Glomerular visceral epithelial cell (primary cell): Measurements from ENCODE around the gene KEAP1.

Experiments
- DNase-seq: peaks from one replicate; pipeline ENCODE4 v3.0.0-alpha.2; 2016; ENCODE audit errors: extremely low spot score

The KEAP1 gene

DNA sequence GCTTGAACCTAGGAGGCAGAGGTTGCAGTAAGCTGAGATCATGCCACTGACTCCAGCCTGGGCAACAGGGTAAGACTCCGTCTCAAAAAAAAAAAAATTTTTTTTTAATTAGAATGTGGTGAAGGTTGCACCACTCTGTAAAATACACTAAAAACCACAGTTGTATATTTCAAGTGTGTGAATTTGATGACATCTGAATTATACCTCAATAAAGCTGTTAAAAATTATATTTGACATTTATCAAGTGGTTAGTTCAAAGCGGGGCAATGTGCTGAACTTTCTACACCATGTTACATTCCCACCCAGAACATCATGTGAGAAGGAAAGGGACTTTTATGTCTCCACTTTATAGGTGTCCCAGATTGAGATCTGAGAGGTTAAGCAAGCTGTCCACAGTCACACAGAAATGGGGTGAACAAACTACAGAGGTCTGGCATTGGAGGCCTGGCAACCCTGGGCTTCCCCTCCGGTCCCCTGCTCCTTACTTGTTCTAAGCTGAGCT lies 20.0 kb upstream of the KEAP1 start:
- no peak for DNase-seq

DNA sequence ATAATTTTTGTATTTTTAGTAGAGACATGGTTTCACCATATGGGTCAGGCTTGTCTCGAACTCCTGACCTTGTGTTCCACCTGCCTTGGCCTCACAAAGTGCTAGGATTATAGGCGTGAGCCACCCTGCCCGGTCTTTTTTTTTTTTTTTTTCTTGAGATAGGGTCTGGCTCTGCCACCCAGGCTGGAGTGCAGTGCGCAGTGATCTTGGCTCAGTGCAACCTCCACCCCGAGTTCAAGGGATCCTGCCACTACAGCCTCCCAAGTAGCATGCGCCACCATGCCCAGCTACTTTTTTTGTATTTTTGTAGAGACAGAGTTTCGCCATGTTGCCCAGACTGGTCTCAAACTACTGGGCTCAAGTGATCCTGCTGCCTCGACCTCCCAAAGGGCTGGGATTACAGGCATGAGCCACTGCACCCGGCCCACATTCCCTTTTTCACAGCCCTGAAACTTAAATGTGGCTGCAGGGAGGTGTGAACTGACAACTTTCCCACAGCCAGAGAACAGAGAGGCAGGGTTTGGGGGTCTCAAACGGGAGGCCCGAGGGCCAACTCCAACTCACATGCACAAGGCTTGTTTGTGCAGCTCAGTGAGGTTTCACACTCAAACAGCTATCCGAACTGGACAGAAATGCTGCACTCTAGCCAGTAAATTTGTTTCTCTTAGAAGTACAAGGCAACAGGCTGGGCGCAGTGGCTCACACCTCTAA lies 18.5 kb upstream of the KEAP1 start:
- no peak for DNase-seq

DNA sequence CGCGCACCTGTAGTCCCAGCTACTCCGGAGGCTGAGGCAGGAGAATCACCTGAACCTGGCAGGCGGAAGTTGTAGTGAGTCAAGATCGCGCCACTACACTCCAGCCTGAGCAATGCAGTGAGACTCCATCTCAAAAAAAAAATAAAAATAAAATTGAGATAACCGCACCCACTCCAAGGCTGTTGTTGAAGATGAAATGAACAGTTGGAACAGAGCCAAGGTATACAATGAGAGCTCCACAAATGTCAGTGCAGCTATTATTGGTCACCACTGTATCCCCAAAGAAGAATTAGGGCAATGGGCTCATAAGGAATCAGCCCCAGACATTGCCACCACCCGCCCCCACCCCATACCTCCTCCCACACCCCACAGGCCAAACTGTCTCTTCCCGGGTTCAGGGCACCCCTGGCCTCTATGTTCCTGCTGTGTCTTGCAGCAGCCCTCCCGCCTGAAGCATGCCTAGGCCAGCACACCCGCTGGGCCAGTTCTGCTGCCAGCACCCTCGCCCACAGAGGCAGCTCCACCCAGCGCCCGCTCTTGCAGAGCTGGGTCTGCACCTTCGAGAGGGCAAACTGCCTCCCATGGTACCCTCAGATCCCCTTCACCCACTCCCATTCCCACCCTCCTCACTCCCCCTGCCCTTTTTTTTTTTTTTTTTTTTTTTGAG lies 17.6 kb upstream of the KEAP1 start:
- no peak for DNase-seq

DNA sequence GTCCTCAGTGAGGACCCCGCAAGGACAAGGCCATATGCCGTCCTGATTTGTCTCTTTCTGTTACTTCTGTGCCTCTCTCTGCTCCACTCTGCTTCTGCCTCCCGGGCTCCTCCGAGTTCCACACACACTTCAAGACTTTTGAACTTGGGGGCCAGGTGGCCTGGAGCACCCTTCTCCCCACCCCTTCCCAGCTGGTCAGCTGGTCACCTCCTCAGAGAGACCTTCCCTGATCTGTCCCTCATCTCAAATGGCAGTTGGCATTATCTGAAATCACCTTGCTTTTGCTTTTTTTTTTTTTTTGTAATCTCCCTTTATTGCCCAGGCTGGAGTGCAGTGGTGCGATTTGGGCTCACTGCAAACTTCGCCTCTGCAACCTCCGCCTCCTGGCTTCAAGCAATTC lies 16.3 kb upstream of the KEAP1 start:
- no peak for DNase-seq

DNA sequence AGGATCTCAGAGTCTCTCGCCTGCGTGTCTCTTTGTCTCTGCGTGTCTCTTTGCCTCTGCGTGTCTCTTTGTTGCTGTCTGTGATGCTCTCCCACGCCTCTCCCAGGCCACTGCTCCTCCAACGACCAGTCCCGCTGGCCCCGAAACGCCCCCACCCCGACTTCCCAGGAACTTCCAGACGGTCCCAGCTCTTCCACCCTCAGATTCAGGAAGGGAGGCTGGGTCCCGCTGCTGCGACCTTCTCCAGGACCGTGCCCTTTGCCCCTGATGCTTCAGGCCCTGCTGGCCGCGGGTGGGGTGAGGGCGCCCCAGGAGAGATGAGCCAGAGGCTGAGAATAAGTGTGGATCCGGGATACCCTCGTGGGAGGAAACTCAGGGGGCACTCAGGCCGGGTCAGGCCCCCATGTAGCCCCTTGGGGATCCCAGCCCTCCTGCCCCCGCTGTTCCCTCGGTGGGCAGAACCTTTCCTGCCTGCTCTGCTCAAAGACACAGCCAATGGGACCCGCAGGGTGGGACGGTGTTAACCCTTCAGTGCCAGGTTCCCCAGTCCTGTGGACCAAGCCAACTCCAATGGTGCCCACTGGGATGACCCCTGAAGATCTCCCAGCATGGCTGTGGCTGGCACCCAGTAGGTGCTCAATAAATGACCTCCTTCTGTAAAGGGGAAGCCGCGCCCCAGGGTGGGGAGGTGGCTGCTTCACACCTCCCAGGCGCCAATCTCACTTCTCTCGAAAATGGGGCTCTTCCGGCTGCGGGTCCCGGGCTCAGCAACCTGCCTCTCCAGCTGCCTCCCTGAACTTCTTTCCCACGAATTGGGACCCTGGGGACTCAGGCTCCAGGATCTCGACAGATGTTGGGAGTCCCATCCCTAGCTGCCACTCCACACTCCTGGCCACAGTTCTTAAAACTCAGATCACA lies 15.5 kb upstream of the KEAP1 start:
- no peak for DNase-seq

DNA sequence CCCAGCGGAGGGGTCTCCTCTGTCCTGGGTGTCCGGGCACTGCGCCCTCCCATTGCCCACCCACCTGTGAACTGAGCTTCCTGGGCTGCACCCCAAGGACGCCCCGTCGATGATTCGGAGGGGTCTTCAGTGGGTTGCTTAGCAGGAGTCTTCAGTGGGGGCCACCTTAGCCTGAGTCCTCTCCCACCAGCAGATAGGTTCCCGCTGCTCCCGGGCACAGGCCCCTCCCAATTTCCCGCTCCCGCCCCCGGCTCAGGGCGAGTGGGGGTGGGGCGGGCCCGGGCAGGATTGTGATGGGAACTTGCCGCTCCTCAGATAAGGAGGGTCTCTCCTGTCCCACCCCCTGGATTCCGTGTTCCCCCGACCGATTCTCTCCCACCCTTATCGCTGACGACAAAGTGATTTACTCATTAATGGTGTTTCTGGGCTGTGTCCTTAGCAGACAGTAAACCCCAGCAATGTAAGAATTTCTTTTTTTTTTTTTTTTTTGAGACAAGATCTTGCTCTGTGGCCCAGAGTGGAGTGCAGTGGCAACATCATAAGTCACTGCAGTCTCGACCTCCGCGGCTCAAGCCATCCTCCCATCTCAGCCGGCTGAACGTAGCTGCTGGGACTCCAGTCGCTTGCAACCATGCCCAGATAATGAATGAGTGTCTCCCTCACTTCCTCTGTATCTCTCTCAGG lies 14.7 kb upstream of the KEAP1 start:
- DNase-seq, result no peak

DNA sequence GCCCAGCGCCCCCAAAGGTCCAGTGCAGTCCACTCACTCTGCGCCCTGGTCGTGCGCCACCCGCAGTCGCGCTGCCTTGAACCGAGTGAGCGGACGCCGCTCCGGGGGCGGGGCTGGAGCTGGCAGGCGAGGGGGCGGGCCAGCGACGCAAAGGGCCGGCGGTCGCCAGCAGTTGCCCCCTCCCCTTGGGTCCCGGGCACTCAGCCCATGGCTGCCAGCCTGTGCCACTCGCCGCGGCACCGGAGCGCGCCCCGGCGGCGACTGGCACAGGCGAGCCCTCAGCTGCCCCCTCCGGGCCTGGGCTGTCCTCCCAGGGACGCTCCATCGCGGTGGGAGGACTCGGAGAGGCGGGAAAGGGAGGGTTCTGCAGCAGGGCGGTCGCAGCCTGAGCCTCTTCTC lies 14.2 kb upstream of the KEAP1 start, which contains the start of gene S1PR5:
Gene S1PR5, minus strand, starts transcription at position 87 of the 399 bp plus-strand sequence. CDS start 2,436 bp downstream, outside the sequence.
- no peak for DNase-seq

DNA sequence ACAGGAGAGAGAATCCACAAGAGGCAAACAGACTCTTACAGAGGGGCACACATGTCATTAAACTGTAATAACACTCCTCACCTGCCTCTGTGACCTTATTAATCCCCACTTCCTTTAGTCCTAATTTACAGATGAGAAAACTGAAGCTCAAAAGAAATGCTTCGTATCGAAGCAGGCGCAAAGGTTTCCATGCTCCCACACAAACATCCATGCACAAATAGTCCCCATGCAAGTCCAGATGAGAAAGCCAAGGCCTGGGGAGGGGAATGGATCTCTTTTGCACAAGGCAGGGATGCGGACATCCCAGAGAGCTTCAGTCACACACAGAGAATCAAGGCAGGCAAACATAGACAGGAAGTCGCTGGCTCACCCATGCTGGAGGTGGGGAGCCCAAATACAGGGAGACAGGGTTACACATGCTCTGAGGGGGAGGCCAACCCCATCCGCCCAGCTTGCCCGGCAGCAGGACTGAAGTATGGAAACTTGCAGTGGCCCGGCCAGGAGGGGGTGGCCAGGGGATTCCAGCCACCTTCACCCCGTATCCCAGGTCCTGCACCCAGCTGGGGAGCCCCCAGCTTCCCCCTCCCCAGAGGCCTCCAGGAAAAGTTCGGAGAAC lies 13.6 kb upstream of the KEAP1 start:
- no peak for DNase-seq

DNA sequence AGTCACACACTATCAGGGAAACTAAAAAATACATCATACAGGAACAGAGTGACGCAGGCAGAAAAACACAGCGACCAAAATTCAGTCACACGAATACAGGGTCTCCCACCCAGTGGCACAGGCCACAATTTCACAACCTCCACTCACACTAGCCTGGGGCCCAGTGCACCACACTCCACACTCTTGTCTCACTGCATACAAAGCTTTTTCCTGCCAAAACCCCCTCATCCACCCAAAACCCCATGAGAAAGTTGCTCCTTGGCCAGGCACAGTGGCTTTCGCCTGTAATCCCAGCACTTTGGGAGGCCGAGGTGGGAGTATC lies 12.9 kb upstream of the KEAP1 start:
- DNase-seq, result no peak

DNA sequence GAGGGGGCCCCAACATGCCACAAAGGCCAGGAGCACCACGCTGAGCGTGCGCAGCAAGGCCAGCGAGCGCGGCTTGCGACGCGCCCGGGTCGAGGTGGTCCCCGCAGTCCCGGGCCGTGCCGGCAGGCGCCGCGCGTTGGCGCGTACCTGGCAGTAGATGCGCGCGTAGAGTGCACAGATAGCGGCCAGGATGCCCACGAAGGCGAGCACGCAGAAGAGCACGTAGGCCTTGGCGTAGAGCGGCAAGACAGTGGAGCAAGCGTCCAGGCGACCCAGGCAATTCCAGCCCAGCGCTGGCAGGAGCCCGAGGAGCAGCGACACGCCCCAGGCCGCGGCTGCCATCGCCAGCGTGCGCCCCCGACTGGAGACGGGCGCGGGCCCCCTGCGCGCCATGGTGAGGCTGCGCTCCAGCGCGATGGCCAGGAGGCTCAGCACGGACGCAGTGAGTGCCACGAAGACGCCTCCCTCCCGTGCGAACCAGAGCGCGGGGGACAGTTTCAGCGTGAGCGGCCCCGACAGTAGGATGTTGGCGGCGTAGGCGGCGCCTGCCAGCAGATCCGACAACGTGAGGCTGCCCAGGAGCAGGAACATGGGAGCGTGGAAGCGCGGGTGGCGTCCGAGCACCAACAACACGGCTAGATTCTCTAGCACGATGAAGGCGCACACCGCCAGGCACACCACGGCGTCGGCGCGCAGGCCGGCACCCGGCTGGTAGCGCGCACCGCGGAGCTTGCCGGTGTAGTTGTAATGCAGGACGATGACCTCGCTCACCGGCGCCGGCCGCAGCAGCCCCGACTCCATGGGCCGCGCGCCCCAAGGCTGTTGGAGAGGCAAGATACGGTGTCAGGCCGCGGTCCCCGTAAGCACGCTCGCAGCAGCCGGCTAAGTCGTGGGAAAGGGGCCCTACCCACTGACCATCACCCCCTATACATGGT lies 11.3 kb upstream of the KEAP1 start:
- no peak for DNase-seq

DNA sequence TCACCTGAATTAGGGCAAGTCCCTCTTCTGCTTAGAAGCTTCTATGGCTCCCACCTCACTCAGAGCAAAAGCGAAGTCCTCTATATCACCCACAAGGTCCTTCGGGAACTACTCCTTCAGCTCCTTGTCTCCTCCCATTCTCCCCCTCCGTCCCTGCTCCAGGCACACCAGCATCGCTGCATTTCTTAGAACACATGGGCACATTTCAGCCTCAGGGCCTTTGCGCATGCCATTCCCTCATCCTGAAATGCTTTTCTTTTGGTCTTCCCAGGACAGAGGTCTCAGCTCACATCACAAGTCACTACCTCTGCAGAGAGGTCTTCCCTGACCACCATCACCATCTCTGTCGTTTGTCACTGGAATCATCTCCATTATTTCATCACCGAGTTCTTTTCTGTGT lies 10.1 kb upstream of the KEAP1 start:
- no peak for DNase-seq

DNA sequence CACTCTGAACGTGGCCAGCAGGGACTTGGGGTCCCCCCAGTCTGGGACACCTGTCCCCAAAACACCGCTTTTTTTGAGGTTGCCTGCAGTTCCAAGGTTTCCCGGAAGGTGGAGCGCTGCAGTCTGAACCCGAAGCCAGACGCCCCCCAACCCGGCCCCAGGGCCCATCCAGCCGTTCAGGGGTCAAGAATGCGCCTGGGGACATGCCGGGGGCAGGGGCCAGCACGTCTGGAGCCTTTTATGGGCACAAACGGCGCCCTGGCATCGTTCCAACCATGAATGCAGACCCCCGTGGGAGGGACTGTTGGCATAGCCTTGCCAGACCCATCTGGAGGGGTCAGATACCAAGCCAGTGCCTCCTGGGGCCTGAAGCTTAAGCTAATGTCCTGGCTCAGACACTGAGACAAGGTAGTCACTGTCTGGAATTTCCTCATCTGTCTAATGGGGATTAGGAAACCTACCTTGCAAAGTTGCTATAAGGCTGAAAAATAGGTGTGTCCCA lies 7.2 kb upstream of the KEAP1 start:
- no peak for DNase-seq

DNA sequence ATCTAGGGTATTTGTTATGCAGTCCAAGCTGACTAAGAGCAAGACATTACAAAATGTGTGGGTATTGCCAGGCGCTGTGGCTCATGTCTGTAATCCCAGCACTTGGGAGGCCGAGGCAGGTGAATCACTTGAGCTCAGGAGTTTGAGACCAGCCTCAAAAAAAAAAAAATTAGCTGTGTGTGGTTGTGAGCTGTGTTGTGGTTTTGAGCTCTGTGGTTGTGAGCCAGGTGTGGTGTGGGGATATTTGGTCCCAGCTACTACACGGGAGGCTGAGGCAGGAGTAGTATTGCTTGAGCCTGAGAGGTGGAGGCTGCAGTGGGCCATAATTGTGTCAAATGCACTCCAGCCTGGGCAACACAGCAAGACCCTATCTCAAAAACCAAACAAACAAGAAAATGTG lies 5.6 kb upstream of the KEAP1 start:
- DNase-seq, result peak; percentile 25

DNA sequence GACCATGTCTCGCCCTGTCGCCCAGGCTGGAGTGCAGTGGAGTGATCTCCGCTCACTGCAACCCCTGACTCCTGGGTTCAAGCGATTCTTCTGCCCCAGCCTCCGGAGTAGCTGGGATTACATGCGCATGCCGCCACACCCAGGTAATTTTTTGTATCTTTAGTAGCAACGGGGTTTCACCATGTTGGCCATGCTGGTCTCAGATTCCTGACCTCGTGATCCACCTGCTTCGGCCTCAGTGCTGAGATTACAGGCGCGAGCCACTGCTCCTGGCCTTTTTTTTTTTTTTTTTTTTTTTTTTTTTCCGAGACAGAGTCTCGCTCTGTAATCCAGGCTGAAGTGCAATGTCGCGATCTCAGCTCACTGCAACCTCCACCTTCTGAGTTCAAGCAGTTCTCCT lies 4.9 kb upstream of the KEAP1 start:
- DNase-seq, result no peak

DNA sequence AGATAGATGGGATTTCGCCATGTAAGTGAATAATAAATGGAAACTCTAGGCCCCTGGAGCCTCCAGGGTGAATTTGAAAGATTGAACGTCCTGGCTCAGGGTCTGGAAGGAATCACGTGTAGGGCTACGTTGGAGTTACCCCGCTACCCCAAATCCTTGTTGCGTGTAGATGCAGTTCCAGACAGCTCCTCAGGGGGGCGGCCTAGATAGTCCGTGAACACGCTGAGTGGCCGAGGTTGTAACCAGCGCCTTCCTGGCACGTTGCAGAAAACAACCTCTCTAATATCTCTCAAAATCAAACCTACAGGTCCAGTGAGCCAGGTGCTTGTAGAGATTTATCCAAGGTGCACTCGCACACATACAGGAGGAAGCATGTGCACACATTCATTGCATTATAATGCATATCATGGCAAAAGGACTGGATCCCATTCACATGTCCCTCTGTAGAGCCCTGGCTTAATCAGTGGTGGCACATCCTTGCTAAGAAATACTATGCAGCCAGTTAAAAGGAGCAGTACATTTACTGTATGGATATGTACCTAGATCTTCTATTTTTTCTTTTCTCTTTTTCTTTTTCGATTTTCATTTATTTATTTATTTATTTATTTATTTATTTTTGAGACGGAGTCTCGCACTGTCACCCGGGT lies 2.5 kb upstream of the KEAP1 start:
- DNase-seq, result peak; percentile 44

DNA sequence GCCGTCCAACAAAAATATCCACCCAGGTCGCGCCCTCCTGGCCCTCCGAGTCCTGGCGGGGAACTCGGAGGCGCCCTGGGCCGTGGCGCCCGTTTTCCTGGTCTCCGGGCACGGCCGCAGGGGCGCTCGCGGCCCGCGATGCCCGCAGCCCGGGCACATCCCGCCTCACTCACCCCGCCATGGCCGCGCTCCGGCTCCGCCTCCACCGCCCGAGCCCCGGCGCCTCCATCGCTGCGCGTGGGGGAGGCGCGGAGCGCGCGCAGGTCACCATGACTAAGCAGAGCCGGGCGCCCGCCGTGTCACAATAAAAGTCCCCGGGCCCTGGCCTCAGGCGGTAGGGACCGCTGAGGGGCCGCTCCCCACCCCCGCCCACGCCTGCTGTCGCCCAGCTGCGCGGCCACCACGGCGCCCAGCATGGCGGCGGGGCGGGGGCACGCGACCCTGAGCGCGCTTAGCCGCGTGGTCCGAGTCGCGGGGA lies 593 bp downstream of the KEAP1 start:
- DNase-seq, result peak; percentile 94

DNA sequence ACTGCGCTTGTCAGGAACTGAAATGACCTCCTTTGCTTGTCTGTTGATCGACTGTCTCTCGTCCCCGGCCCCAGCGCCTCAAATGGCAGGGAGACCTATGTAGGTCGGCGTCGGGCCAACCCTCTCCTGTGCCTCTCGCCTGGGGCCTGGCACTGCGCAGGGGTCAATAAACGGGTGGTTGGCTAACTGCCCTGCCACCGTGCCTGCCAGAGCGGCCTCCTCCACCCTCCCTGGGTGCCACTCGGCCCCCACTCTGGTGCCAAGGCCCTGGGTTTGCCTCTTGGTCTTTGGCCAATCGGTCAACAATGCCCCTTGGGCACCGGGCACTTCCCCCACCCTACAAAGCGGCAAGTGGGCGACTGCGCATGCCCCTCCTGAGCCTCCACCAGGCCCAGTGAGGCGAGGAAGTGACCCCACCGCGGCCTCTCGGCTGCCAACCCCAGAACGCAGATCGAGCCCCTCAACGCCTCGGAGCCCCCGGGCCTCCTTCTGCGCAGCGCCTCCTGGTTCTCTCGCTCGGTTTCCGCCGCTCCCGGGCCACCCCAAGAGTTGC lies 1.1 kb downstream of the KEAP1 start:
- DNase-seq, result peak; percentile 67

DNA sequence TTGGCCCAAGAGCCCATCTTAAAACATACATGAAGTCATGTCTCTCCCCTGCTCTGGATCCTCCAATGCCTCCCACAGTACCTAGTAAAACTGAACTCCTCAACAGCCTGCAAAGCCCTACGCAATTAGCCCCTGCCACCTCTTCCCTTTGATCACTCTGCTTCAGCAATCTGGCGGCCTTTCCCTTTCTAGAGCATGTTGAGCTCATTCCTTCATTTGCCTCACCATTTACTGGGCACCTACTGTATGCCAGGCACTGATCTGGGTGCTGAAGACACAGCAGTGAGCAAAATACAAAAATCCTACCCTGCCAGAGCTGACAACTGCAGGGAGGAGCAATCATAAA lies 2.9 kb downstream of the KEAP1 start:
- DNase-seq, result no peak

DNA sequence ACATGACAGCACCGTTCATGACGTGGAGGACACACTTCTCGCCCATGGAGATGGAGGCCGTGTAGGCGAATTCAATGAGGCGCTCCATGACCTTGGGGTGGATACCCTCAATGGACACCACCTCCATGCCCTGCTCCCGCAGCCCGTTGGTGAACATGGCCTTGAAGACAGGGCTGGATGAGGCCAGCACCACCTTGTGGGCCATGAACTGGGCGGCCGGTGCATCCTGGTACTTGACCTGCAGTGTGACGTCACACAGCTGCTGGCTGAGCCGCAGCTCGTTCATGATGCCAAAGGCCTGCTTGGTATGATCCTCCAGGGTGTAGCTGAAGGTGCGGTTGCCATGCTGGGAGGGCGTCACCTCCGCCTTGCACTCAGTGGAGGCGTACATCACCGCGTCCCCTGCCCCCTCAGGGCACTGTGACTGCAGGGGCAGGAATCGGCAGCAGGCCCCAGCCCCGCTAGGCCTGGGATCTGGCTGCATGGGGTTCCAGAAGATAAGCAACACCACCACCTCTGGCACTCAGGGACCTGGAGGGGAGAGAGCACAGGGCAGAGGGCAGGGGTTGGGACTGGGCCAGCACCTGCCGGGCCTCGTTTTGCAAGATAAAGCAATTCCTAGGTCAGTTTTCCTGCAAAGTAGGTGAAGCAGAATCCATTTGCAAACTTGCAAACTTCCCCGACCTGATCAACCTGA lies 3.5 kb downstream of the KEAP1 start:
- DNase-seq, result no peak
